Smooth muscle cell (in vitro differentiated cells): ENCODE results near the gene VASP. TPM values are rescaled to one million over a fixed set of nuclear protein-coding genes. Genes with fewer than 3 reads are reported as not detected.

ENCODE experiments used
- DNase-seq: peaks from one replicate; lab custom pipeline; 2025; ENCODE audit not compliant: unreplicated experiment; lab: John Stamatoyannopoulos, UW
- H2AFZ ChIP-seq: fragments of 200-600 bp; sonication (generic); 2 replicates; pipeline ENCODE4 v1.6.0; 2016; ENCODE audit warnings: antibody characterized with exemption, low read depth, mild to moderate bottlenecking
- H3F3A ChIP-seq: fragments of 200-600 bp; sonication (generic); 2 replicates; pipeline ENCODE4 v1.6.0; 2017; ENCODE audit warnings: antibody characterized with exemption, low read depth
- H3K27ac ChIP-seq: fragments of 200-600 bp; sonication (generic); 2 replicates; pipeline ENCODE4 v1.5.1; 2016; ENCODE audit warnings: low read depth, mild to moderate bottlenecking
- H3K27me3 ChIP-seq: fragments of 200-600 bp; sonication (generic); 2 replicates; pipeline ENCODE4 v1.6.1; 2016; ENCODE audit warnings: low read depth, mild to moderate bottlenecking
- H3K36me3 ChIP-seq: fragments of 200-600 bp; sonication (generic); 2 replicates; pipeline ENCODE4 v1.5.1; 2016; ENCODE audit warnings: low read depth
- H3K4me1 ChIP-seq: fragments of 200-600 bp; sonication (generic); 2 replicates; pipeline ENCODE4 v1.5.1; 2016; ENCODE audit warnings: low read depth
- H3K4me2 ChIP-seq: fragments of 200-600 bp; sonication (generic); 2 replicates; pipeline ENCODE4 v1.6.0; 2016; ENCODE audit warnings: mild to moderate bottlenecking
- H3K4me3 ChIP-seq: fragments of 200-600 bp; sonication (generic); 2 replicates; pipeline ENCODE4 v1.5.1; 2016; ENCODE audit warnings: mild to moderate bottlenecking
- H3K79me2 ChIP-seq: fragments of 200-600 bp; sonication (generic); 2 replicates; pipeline ENCODE4 v1.6.0; 2016; ENCODE audit warnings: low read depth, mild to moderate bottlenecking
- H3K9ac ChIP-seq: fragments of 200-600 bp; sonication (generic); 2 replicates; pipeline ENCODE4 v1.6.0; 2016; ENCODE audit warnings: low read depth
- H3K9me3 ChIP-seq: fragments of 200-600 bp; sonication (generic); replicated peaks from 2 replicates; pipeline ENCODE4 v1.5.1; 2016; ENCODE audit warnings: low read depth
- H4K20me1 ChIP-seq: fragments of 200-600 bp; sonication (generic); 2 replicates; pipeline ENCODE4 v1.6.0; 2016; ENCODE audit warnings: low read depth
- WGBS: methylation state at CpG from one replicate; pipeline ENCODE4 v1.1.7; 2016; ENCODE audit warnings: low lambda C conversion rate; 5-methylcytosine and 5-hydroxymethylcytosine counted together
- polyA plus RNA-seq: library from polyadenylated mRNA; unstranded; fragments of >200 nt; fragmentation: Nextera tagmentation; extraction: Ambion mirVana; gene quantifications from 2 replicates; pipeline ENCODE4 v1.2.1, GENCODE V29; 2016
- total RNA-seq: library from RNA; depleted of rRNA; stranded (reverse); fragments of >200 nt; gene quantifications from 2 replicates; pipeline ENCODE4 v1.2.3, GENCODE V29; 2014
- TF ChIP-seq, protein P1 (sequence below): fragments of 200-600 bp; sonication (generic); IDR thresholded peaks from 2 replicates; pipeline ENCODE4 v1.5.1; 2017; ENCODE audit warnings: borderline replicate concordance, mild to moderate bottlenecking, antibody characterized with exemption; ENCODE audit not compliant: insufficient read depth, poor library complexity, severe bottlenecking

The VASP gene
- total and polyA plus RNA-seq, 2 experiments from 2014 or later, result 73.6 to 75.8 TPM

GRCh38 chr19:45497791-45498190, 9.5 kb upstream of the VASP start:
- TF ChIP-seq, protein P1, sequence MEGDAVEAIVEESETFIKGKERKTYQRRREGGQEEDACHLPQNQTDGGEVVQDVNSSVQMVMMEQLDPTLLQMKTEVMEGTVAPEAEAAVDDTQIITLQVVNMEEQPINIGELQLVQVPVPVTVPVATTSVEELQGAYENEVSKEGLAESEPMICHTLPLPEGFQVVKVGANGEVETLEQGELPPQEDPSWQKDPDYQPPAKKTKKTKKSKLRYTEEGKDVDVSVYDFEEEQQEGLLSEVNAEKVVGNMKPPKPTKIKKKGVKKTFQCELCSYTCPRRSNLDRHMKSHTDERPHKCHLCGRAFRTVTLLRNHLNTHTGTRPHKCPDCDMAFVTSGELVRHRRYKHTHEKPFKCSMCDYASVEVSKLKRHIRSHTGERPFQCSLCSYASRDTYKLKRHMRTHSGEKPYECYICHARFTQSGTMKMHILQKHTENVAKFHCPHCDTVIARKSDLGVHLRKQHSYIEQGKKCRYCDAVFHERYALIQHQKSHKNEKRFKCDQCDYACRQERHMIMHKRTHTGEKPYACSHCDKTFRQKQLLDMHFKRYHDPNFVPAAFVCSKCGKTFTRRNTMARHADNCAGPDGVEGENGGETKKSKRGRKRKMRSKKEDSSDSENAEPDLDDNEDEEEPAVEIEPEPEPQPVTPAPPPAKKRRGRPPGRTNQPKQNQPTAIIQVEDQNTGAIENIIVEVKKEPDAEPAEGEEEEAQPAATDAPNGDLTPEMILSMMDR, result no peak
- 38% methylated on average over 16 of the region's 16 CpGs for WGBS
- Histone ChIP-seq H3K79me2 (no peaks in the 10 kb centered on the region), H4K20me1 (peaks cover 8% of the 10 kb centered on the region), H3K27ac (no peak overlapping the region), H2AFZ (no peak overlapping the region), H3K4me2 (no peak overlapping the region), H3K4me3 (no peak overlapping the region), H3K9ac (no peak overlapping the region), H3K36me3 (no peaks in the 10 kb centered on the region), H3K27me3 (peaks cover 27% of the 10 kb centered on the region), H3F3A (no peaks in the 10 kb centered on the region), H3K4me1 (peaks cover 11% of the 10 kb centered on the region), H3K9me3 (no peaks in the 10 kb centered on the region)
- no peak for DNase-seq

DNA sequence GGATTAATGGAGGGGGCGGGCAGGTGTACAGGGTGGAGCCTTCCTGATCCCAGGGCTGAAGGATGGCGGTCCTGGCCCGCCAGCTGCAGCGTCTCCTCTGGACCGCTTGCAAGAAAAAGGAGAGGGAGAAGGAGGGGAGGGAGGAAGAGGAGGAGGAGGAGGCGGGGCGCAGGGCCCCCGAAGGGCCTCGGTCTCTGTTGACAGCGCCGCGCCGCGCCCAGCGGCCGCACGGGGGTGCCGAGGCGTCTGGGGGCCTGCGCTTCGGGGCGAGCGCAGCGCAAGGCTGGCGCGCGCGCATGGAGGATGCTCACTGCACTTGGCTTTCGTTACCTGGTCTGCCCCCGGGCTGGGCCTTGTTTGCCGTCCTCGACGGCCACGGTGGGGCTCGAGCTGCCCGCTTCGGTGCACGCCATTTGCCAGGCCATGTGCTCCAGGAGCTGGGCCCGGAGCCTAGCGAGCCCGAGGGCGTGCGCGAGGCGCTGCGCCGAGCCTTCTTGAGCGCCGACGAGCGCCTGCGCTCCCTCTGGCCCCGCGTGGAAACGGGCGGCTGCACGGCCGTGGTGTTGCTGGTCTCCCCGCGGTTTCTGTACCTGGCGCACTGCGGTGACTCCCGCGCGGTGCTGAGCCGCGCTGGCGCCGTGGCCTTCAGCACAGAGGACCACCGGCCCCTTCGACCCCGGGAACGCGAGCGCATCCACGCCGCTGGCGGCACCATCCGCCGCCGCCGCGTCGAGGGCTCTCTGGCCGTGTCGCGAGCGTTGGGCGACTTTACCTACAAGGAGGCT, 8.7 kb upstream of the VASP start, which contains the start of gene PPM1N:
Gene PPM1N (plus strand): TSS at position 33 of the 785 bp plus-strand sequence. CDS start 30 bp downstream, at position 63.
- no peak within 1 kb of the TSS for H3K9ac ChIP-seq
- H3K4me1 ChIP-seq, result peaks cover 11% of the 10 kb centered on the region
- H3K27ac ChIP-seq, result no peak within 1 kb of the TSS
- H3F3A ChIP-seq, result no peaks in the 10 kb centered on the region
- no peak for DNase-seq
- TF ChIP-seq, protein P1, result no peak
- peak within 1 kb of the TSS; percentile 63 for H2AFZ ChIP-seq
- H4K20me1 ChIP-seq, result peaks cover 8% of the 10 kb centered on the region
- 5% methylated on average over 82 of the region's 89 CpGs for WGBS
- H3K27me3 ChIP-seq, result peaks cover 27% of the 10 kb centered on the region
- peak within 1 kb of the TSS; percentile 87 for H3K4me2 ChIP-seq
- no peaks in the 10 kb centered on the region for H3K36me3 ChIP-seq
- peak within 1 kb of the TSS; percentile 66 for H3K4me3 ChIP-seq
- no peaks in the 10 kb centered on the region for H3K9me3 ChIP-seq
- H3K79me2 ChIP-seq, result no peaks in the 10 kb centered on the region

- H3K4me3 ChIP-seq, result peak overlapping the region; percentile 30
- H3K36me3 ChIP-seq, result no peaks in the 10 kb centered on the region
- no peaks in the 10 kb centered on the region for H3K79me2 ChIP-seq
- peaks cover 27% of the 10 kb centered on the region for H3K27me3 ChIP-seq
- TF ChIP-seq, protein P1, result no peak
- no peak overlapping the region for H3K27ac ChIP-seq
- no peak overlapping the region for H3K9ac ChIP-seq
- H3K9me3 ChIP-seq, result no peaks in the 10 kb centered on the region
- H3K4me1 ChIP-seq, result peaks cover 11% of the 10 kb centered on the region
- H4K20me1 ChIP-seq, result peaks cover 4% of the 10 kb centered on the region
- DNase-seq, result no peak
- WGBS, result 13% methylated on average over 37 of the region's 37 CpGs
- no peak overlapping the region for H2AFZ ChIP-seq
- peaks cover under 1% of the 10 kb centered on the region for H3F3A ChIP-seq
- H3K4me2 ChIP-seq, result peak overlapping the region; percentile 84
These were observed 7.8 kb upstream of the VASP start for GRCh38 chr19:45499196-45500180.
